Brain microvascular endothelial cell (primary cell): ENCODE results near the gene GTF2IRD2.
"Not testable (repeated sequence)": the region's sequence is repeated elsewhere in the genome, so short reads cannot be mapped to it uniquely, and the experiment has no call there.

Experiments used
- DNase-seq: peaks from one replicate; pipeline ENCODE4 v3.0.0-alpha.2; 2020
- H3K27ac ChIP-seq: fragments of 250-450 bp; sonication (Bioruptor Pico); 2 replicates; pipeline ENCODE4 v1.5.1; 2020; ENCODE audit warnings: mild to moderate bottlenecking, moderate library complexity
- H3K27me3 ChIP-seq: fragments of 250-450 bp; sonication (Bioruptor Pico); replicated peaks from 2 replicates; pipeline ENCODE4 v1.5.1; 2020; ENCODE audit warnings: mild to moderate bottlenecking
- H3K36me3 ChIP-seq: fragments of 250-450 bp; sonication (Bioruptor Pico); replicated peaks from 2 replicates; pipeline ENCODE4 v1.5.1; 2020; ENCODE audit warnings: mild to moderate bottlenecking
- H3K4me3 ChIP-seq: 2 replicates; pipeline ENCODE4 v1.5.1; 2011; ENCODE audit warnings: low read depth, mild to moderate bottlenecking, control low read depth, low read length, moderate library complexity
- in situ Hi-C: cut with HindIII; loops from 2 replicates; pipeline ENCODE4 v1.10.0; 2017; ENCODE audit warnings: low sequenced_read_pairs, low pct_ligation_motif_present

Gene GTF2IRD2

GRCh38 chr7:74850833-74851721 is at the start of gene GTF2IRD2:
TSS of gene GTF2IRD2 (minus strand) at chr7:74851605. CDS start at chr7:74836378, 15,227 bp downstream.
- H3K4me3 ChIP-seq, DNase-seq: not testable (repeated sequence)

GRCh38 chr7:74890158-74891123 is 39.0 kb upstream of the GTF2IRD2 start:
- peak overlapping the region; percentile 82 for H3K27ac ChIP-seq
- H3K27me3 ChIP-seq, H3K36me3 ChIP-seq, in situ Hi-C loops: not testable (repeated sequence)
- peak; percentile 75 for DNase-seq
- H3K4me3 ChIP-seq: peak overlapping the region; percentile 62

More at GRCh38 chr7:74850833-74851721, at the start of gene GTF2IRD2:
- H3K27me3 ChIP-seq, in situ Hi-C loops, H3K27ac ChIP-seq, H3K36me3 ChIP-seq: not testable (repeated sequence)

- H3K27me3 ChIP-seq, H3K27ac ChIP-seq, in situ Hi-C loops, DNase-seq, H3K36me3 ChIP-seq: not testable (repeated sequence)
- peak overlapping the region; percentile 22 for H3K4me3 ChIP-seq
Measured at GRCh38 chr7:74889518-74890129, 38.2 kb upstream of the GTF2IRD2 start.

GRCh38 chr7:74885295-74885694 is 33.9 kb upstream of the GTF2IRD2 start:
- H3K27me3 ChIP-seq, H3K4me3 ChIP-seq, H3K27ac ChIP-seq, H3K36me3 ChIP-seq, DNase-seq, in situ Hi-C loops: not testable (repeated sequence)

GRCh38 chr7:74882110-74882509 is 30.7 kb upstream of the GTF2IRD2 start:
- H3K4me3 ChIP-seq, H3K27me3 ChIP-seq, DNase-seq, H3K36me3 ChIP-seq, H3K27ac ChIP-seq, in situ Hi-C loops: not testable (repeated sequence)

- H3K27me3 ChIP-seq, H3K27ac ChIP-seq, H3K4me3 ChIP-seq, in situ Hi-C loops, H3K36me3 ChIP-seq, DNase-seq: not testable (repeated sequence)
Measured at GRCh38 chr7:74874748-74875512, 23.5 kb upstream of the GTF2IRD2 start.

GRCh38 chr7:74874104-74874747 is 22.8 kb upstream of the GTF2IRD2 start:
- H3K27ac ChIP-seq, H3K36me3 ChIP-seq, in situ Hi-C loops, H3K4me3 ChIP-seq, DNase-seq, H3K27me3 ChIP-seq: not testable (repeated sequence)

GRCh38 chr7:74872542-74872941 is 21.1 kb upstream of the GTF2IRD2 start:
- DNase-seq, in situ Hi-C loops, H3K36me3 ChIP-seq, H3K4me3 ChIP-seq, H3K27me3 ChIP-seq, H3K27ac ChIP-seq: not testable (repeated sequence)

- H3K27ac ChIP-seq, H3K4me3 ChIP-seq, in situ Hi-C loops, H3K36me3 ChIP-seq, H3K27me3 ChIP-seq, DNase-seq: not testable (repeated sequence)
Measured at GRCh38 chr7:74865777-74866176, 14.4 kb upstream of the GTF2IRD2 start.

GRCh38 chr7:74849853-74850252 is 1.6 kb downstream of the GTF2IRD2 start:
- in situ Hi-C loops, H3K36me3 ChIP-seq, H3K27me3 ChIP-seq, DNase-seq, H3K4me3 ChIP-seq, H3K27ac ChIP-seq: not testable (repeated sequence)

GRCh38 chr7:74830411-74830810 is 21.0 kb downstream of the GTF2IRD2 start:
- H3K27ac ChIP-seq, H3K36me3 ChIP-seq, in situ Hi-C loops, H3K27me3 ChIP-seq, H3K4me3 ChIP-seq, DNase-seq: not testable (repeated sequence)

- in situ Hi-C loops, H3K4me3 ChIP-seq, H3K27me3 ChIP-seq: not testable (repeated sequence)
Measured at GRCh38 chr7:74829959-74830358, 21.4 kb downstream of the GTF2IRD2 start.

GRCh38 chr7:74821259-74821658 is 30.1 kb downstream of the GTF2IRD2 start:
- H3K4me3 ChIP-seq, H3K27ac ChIP-seq, H3K36me3 ChIP-seq, H3K27me3 ChIP-seq, in situ Hi-C loops, DNase-seq: not testable (repeated sequence)

More at GRCh38 chr7:74829959-74830358, 21.4 kb downstream of the GTF2IRD2 start:
- DNase-seq, H3K27ac ChIP-seq, H3K36me3 ChIP-seq: not testable (repeated sequence)
